Measurements from ENCODE around the gene OR10J5.

Gene OR10J5

DNA sequence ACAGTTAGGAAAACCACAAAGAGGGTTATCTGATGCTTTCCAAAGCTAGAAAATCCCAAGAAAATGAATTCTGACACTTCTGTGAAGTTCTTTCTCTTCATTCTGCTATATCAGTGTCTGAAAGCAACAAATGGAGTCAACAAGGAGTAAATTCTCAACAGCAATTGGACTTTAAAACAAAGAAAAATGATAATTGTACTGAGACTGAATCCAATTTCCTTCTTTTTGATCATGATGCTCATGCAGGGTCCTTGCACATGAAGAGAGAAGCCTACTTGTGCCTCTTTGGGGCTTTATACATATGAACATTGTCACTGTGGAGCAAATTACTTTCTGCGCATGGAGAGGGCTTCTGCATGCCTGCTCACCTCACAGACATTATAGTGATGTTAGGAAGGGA lies at the start of gene OR10J5:
Gene OR10J5, minus strand, starts transcription at position 101 of the 400 bp plus-strand sequence. Its CDS starts 0 bp downstream, at position 101.
- Histone ChIP-seq H3K27me3 (replicated peaks) (no peaks in the 10 kb centered on the region), H3K27ac (no peak within 1 kb of the TSS), H3K36me3 (replicated peaks) (no peaks in the 10 kb centered on the region), H3K4me3 (ENCODE audit: low read depth, low read length) (no peak within 1 kb of the TSS)
- in situ Hi-C loops (cut with HindIII; ENCODE audit: low pct_ligation_motif_present, low sequenced_read_pairs) = no loop called here
- TF ChIP-seq, protein P1, sequence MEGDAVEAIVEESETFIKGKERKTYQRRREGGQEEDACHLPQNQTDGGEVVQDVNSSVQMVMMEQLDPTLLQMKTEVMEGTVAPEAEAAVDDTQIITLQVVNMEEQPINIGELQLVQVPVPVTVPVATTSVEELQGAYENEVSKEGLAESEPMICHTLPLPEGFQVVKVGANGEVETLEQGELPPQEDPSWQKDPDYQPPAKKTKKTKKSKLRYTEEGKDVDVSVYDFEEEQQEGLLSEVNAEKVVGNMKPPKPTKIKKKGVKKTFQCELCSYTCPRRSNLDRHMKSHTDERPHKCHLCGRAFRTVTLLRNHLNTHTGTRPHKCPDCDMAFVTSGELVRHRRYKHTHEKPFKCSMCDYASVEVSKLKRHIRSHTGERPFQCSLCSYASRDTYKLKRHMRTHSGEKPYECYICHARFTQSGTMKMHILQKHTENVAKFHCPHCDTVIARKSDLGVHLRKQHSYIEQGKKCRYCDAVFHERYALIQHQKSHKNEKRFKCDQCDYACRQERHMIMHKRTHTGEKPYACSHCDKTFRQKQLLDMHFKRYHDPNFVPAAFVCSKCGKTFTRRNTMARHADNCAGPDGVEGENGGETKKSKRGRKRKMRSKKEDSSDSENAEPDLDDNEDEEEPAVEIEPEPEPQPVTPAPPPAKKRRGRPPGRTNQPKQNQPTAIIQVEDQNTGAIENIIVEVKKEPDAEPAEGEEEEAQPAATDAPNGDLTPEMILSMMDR (IDR thresholded peaks at IDR 0.05; ENCODE audit: low read depth, low read length, missing control alignments) = no peak
- DNase-seq = no peak

DNA sequence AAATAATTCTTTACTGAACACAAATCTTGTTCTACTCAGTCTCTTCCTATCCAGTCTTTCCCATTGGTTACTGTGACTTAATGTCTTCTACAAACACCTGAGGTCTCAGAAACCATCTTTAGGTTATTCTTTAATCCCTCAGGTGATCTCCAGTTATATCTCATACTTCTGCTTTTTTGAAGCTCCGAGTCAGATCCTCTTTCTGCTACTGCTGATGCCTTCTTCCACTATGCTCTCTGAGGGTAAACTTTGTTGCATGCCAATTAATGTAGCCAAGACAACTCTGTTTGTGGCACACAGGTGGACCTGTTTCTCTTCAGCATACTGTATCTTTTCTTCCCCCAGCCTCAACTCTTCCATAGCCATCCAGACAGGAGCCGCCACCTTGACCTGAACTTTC lies 48.7 kb upstream of the OR10J5 start:
- in situ Hi-C loops (cut with HindIII; ENCODE audit: low pct_ligation_motif_present, low sequenced_read_pairs) = no loop called here
- Histone ChIP-seq H3K27me3 (replicated peaks) (no peaks in the 10 kb centered on the region), H3K36me3 (replicated peaks) (no peaks in the 10 kb centered on the region), H3K4me3 (ENCODE audit: low read depth, low read length) (no peak overlapping the region), H3K27ac (no peak overlapping the region)
- no peak for DNase-seq
- TF ChIP-seq, protein P1 (IDR thresholded peaks at IDR 0.05; ENCODE audit: low read depth, low read length, missing control alignments) = no peak

- TF ChIP-seq, protein P1 (IDR thresholded peaks at IDR 0.05; ENCODE audit: low read depth, low read length, missing control alignments) = no peak
- DNase-seq = no peak
- H3K27ac ChIP-seq = no peak overlapping the region
- H3K4me3 ChIP-seq (ENCODE audit: low read depth, low read length) = no peak overlapping the region
- H3K36me3 ChIP-seq (replicated peaks) = no peaks in the 10 kb centered on the region
- in situ Hi-C loops (cut with HindIII; ENCODE audit: low pct_ligation_motif_present, low sequenced_read_pairs) = no loop called here
- no peaks in the 10 kb centered on the region for H3K27me3 ChIP-seq (replicated peaks)
Measured at GRCh38 chr1:159581422-159581821, 45.6 kb upstream of the OR10J5 start.

DNA sequence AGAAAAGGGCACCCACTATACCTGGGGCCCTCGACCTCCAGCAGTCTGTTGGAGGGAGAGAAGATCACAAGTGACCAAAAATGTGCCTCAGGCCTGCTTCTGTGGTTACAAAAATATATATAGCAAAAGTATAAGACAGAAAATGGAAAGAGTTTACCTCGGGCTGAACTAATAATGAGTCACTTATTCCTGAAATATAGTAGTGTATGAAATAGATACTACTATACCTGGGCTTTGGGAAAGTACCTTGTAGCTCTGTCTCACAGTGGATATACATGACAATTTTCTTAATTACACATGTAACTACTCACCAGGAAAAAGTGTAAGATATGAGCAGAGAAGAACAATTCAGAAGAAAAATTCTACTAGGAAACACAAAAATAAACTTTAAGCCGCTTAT lies 44.5 kb upstream of the OR10J5 start:
- DNase-seq = no peak
- Histone ChIP-seq H3K4me3 (ENCODE audit: low read depth, low read length) (no peak overlapping the region), H3K27ac (no peak overlapping the region), H3K27me3 (replicated peaks) (no peaks in the 10 kb centered on the region), H3K36me3 (replicated peaks) (no peaks in the 10 kb centered on the region)
- TF ChIP-seq, protein P1 (IDR thresholded peaks at IDR 0.05; ENCODE audit: low read depth, low read length, missing control alignments) = no peak
- in situ Hi-C loops (cut with HindIII; ENCODE audit: low pct_ligation_motif_present, low sequenced_read_pairs) = no loop called here

GRCh38 chr1:159577446-159577845 lies 41.6 kb upstream of the OR10J5 start:
- TF ChIP-seq, protein P1 (IDR thresholded peaks at IDR 0.05; ENCODE audit: low read depth, low read length, missing control alignments) = no peak
- Histone ChIP-seq H3K27me3 (replicated peaks) (no peaks in the 10 kb centered on the region), H3K27ac (no peak overlapping the region), H3K4me3 (ENCODE audit: low read depth, low read length) (no peak overlapping the region), H3K36me3 (replicated peaks) (no peaks in the 10 kb centered on the region)
- no peak for DNase-seq
- in situ Hi-C loops (cut with HindIII; ENCODE audit: low pct_ligation_motif_present, low sequenced_read_pairs) = no loop called here

DNA sequence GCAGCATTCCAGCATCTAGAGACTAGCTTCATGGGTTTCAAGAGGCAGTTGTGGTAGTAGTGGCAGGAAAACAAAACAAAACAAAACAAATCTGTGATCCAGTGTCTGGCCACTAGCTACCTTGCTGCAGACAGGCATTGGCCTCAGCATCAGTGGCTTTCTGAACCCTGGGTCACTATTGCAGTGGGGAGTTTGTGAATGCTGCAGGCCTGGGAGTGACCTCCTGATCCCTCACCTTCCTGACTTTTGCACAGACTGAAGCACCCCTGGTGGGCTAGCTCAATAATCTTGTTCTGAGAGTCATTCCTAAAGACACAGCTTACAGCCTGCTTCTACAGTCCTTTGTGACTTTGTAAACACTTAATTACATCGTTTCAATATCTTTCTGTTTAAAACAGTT lies 26.9 kb upstream of the OR10J5 start:
- no peaks in the 10 kb centered on the region for H3K36me3 ChIP-seq (replicated peaks)
- no peaks in the 10 kb centered on the region for H3K27me3 ChIP-seq (replicated peaks)
- H3K27ac ChIP-seq = no peak overlapping the region
- in situ Hi-C loops (cut with HindIII; ENCODE audit: low pct_ligation_motif_present, low sequenced_read_pairs) = no loop called here
- no peak overlapping the region for H3K4me3 ChIP-seq (ENCODE audit: low read depth, low read length)
- TF ChIP-seq, protein P1 (IDR thresholded peaks at IDR 0.05; ENCODE audit: low read depth, low read length, missing control alignments) = no peak
- DNase-seq = no peak

Measured in brain microvascular endothelial cell (primary cell).